Calu3 (cell line): Measurements from ENCODE around the gene DDX4. TPM values are rescaled to one million over a fixed set of nuclear protein-coding genes. Genes with fewer than 3 reads are reported as not detected.

Experiments used
- BruUV-seq: library from RNA; stranded (reverse); fragments of 400-500 nt; replicated peaks from 2 replicates; lab custom pipeline; 2021; lab: Mats Ljungman, UMichigan
- CTCF ChIA-PET: fragments of 300-600 bp; sonication (Branson Sonifier 250); formaldehyde crosslinking; loops from one replicate; lab custom pipeline; 2022; ENCODE audit warnings: antibody characterized with exemption; lab: Charles Lee
- DNase-seq: peaks from one replicate; pipeline ENCODE4 v3.0.0; 2022
- H3K27ac Mint-ChIP-seq: one replicate; pipeline ENCODE4 v1.8.0; 2022; ENCODE audit warnings: mixed read lengths; ENCODE audit not compliant: unreplicated experiment
- H3K27me3 Mint-ChIP-seq: one replicate; pipeline ENCODE4 v1.8.0; 2022; ENCODE audit warnings: mixed read lengths; ENCODE audit not compliant: unreplicated experiment
- H3K36me3 Mint-ChIP-seq: one replicate; pipeline ENCODE4 v1.8.0; 2022; ENCODE audit warnings: mild to moderate bottlenecking, moderate library complexity, mixed read lengths; ENCODE audit not compliant: insufficient read depth, unreplicated experiment
- H3K4me1 Mint-ChIP-seq: one replicate; pipeline ENCODE4 v1.8.0; 2022; ENCODE audit warnings: mild to moderate bottlenecking, low read depth, mixed read lengths; ENCODE audit not compliant: unreplicated experiment
- H3K4me3 Mint-ChIP-seq: one replicate; pipeline ENCODE4 v1.8.0; 2022; ENCODE audit warnings: mild to moderate bottlenecking, low read depth, moderate library complexity, mixed read lengths; ENCODE audit not compliant: unreplicated experiment
- H3K9me3 Mint-ChIP-seq: one replicate; pipeline ENCODE4 v1.8.0; 2022; ENCODE audit warnings: low read depth, mixed read lengths; ENCODE audit not compliant: unreplicated experiment
- CTCF ChIP-seq: fragments of 200-600 bp; IDR thresholded peaks from one replicate; pipeline ENCODE4 v1.8.0; 2022; ENCODE audit warnings: antibody characterized with exemption; ENCODE audit not compliant: unreplicated experiment
- intact Hi-C: fragments of 100-400 bp; cut with micrococcal nuclease; formaldehyde crosslinking; loops from one replicate; pipeline ENCODE4 v1.10.0; 2022; ENCODE audit not compliant: unreplicated experiment
- total RNA-seq: library from RNA; stranded (reverse); gene quantifications from 2 replicates; pipeline ENCODE4 v1.2.3, GENCODE V29; 2022

The DDX4 gene
- total RNA-seq, 1 experiment from 2014 or later, result not detected

GRCh38 chr5:55820488-55820887 lies 82.6 kb downstream of the DDX4 start:
- Mint-ChIP-seq H3K4me3 (no peak overlapping the region), H3K27ac (no peak overlapping the region), H3K27me3 (no peaks in the 10 kb centered on the region), H3K36me3 (peaks cover 6% of the 10 kb centered on the region), H3K9me3 (no peaks in the 10 kb centered on the region), H3K4me1 (no peaks in the 10 kb centered on the region)
- intact Hi-C loops, result no loop called here
- TF ChIP-seq CTCF, result no peak
- CTCF ChIA-PET, result no interaction called here
- BruUV-seq, result no TSS peak
- DNase-seq, result no peak

GRCh38 chr5:55821731-55822512 lies 84.1 kb downstream of the DDX4 start:
- no peaks in the 10 kb centered on the region for H3K27me3 Mint-ChIP-seq
- H3K27ac Mint-ChIP-seq, result no peak overlapping the region
- CTCF ChIA-PET, result no interaction called here
- no peaks in the 10 kb centered on the region for H3K4me1 Mint-ChIP-seq
- peak; percentile 49 for DNase-seq
- no peaks in the 10 kb centered on the region for H3K9me3 Mint-ChIP-seq
- TF ChIP-seq CTCF, result no peak
- BruUV-seq, result no TSS peak
- intact Hi-C loops, result no loop called here
- H3K36me3 Mint-ChIP-seq, result peaks cover 6% of the 10 kb centered on the region
- H3K4me3 Mint-ChIP-seq, result peak overlapping the region; percentile 69

- TF ChIP-seq CTCF, result no peak
- Mint-ChIP-seq H3K4me3 (no peak overlapping the region), H3K27ac (no peak overlapping the region), H3K9me3 (no peaks in the 10 kb centered on the region), H3K27me3 (no peaks in the 10 kb centered on the region), H3K4me1 (no peaks in the 10 kb centered on the region), H3K36me3 (peaks cover 6% of the 10 kb centered on the region)
- intact Hi-C loops, result no loop called here
- no TSS peak for BruUV-seq
- CTCF ChIA-PET, result no interaction called here
- no peak for DNase-seq
Measured at GRCh38 chr5:55823151-55823796, 85.4 kb downstream of the DDX4 start.

- no peak for DNase-seq
- BruUV-seq, result no TSS peak
- Mint-ChIP-seq H3K4me3 (no peak overlapping the region), H3K36me3 (no peaks in the 10 kb centered on the region), H3K4me1 (no peaks in the 10 kb centered on the region), H3K27me3 (no peaks in the 10 kb centered on the region), H3K9me3 (no peaks in the 10 kb centered on the region), H3K27ac (no peak overlapping the region)
- intact Hi-C loops, result no loop called here
- no peak for TF ChIP-seq CTCF
- CTCF ChIA-PET, result no interaction called here
Measured at GRCh38 chr5:55829956-55830355, 92.1 kb downstream of the DDX4 start.
